B cell (primary cell): ENCODE results near the gene TMED7. TPM values are rescaled to one million over a fixed set of nuclear protein-coding genes. Genes with fewer than 3 reads are reported as not detected.

Experiments
- ATAC-seq: fragments of 200-7000 bp; cut with Tn5 transposase; one replicate; pipeline ENCODE4 v1.10.0; 2021; ENCODE audit warnings: low read depth, mild to moderate bottlenecking, moderate number of reproducible peaks, moderate library complexity
- CTCF ChIA-PET: fragments of 350-600 bp; sonication (Branson Sonifier 250); formaldehyde crosslinking; loops from one replicate; lab custom pipeline; 2021; ENCODE audit warnings: antibody characterized with exemption, inconsistent platforms; lab: Charles Lee
- POLR2A ChIA-PET: fragments of 350-600 bp; sonication (Branson Sonifier 250); formaldehyde crosslinking; loops from one replicate; lab custom pipeline; 2021; ENCODE audit warnings: antibody characterized with exemption; lab: Charles Lee
- DNase-seq: peaks from one replicate; pipeline ENCODE4 v3.0.0; 2013
- H2AFZ ChIP-seq: 2 replicates; pipeline ENCODE4 v1.6.1; 2012; ENCODE audit warnings: mild to moderate bottlenecking, low read depth, low read length; ENCODE audit not compliant: insufficient read depth, poor library complexity, severe bottlenecking
- H3K27ac ChIP-seq, 2 donors: 1 replicate in 1 of 2; 2 replicates in 1 of 2; pipeline ENCODE4 v1.5.1; 2012 to 2013; ENCODE audit warnings: low read length in 2 of 2, mild to moderate bottlenecking in 2 of 2, moderate library complexity in 1 of 2
- H3K27me3 ChIP-seq, 4 experiments: fragments of 200-600 bp in 1 of 4; sonication (generic) in 1 of 4; replicated peaks in 1 of 4; 1 replicate in 2 of 4; 2 replicates in 2 of 4; pipeline versions ENCODE4 v1.6.1 to v1.7.0; 2013 to 2016; ENCODE audit warnings: low read length in 3 of 4, mild to moderate bottlenecking in 2 of 4, mixed read lengths in 1 of 4, moderate library complexity in 1 of 4; ENCODE audit not compliant: insufficient read depth in 4 of 4, control insufficient read depth in 3 of 4; ENCODE audit errors: control extremely low read depth in 1 of 4
- H3K36me3 ChIP-seq, 2 experiments: replicated peaks in 1 of 2; 1 replicate in 1 of 2; 2 replicates in 1 of 2; pipeline versions ENCODE4 v1.6.1 to v1.7.1; 2013; ENCODE audit warnings: low read length in 1 of 2; ENCODE audit not compliant: insufficient read depth in 2 of 2, control insufficient read depth in 1 of 2; ENCODE audit errors: control extremely low read depth in 1 of 2, extremely low read depth in 1 of 2
- H3K4me1 ChIP-seq, 2 donors: fragments of 200-600 bp in 1 of 2; sonication (generic) in 1 of 2; 1 replicate in 1 of 2; 2 replicates in 1 of 2; pipeline versions ENCODE4 v1.5.1 to v1.6.1; 2013 to 2017; ENCODE audit warnings: low read length in 2 of 2; ENCODE audit not compliant: control insufficient read depth in 2 of 2, insufficient read depth in 2 of 2
- H3K4me2 ChIP-seq: replicated peaks from 2 replicates; pipeline ENCODE3; 2012; ENCODE audit warnings: mild to moderate bottlenecking, low read depth, low read length; ENCODE audit not compliant: poor library complexity, severe bottlenecking
- H3K4me3 ChIP-seq, 5 experiments: fragments of 200-600 bp in 1 of 5; sonication (generic) in 1 of 5; 1 replicate in 3 of 5; 2 replicates in 2 of 5; pipeline versions ENCODE4 v1.5.1 to v1.7.0; 2011 to 2016; ENCODE audit warnings: low read length in 4 of 5, mild to moderate bottlenecking in 4 of 5, low read depth in 2 of 5, control low read depth in 1 of 5, moderate library complexity in 1 of 5; ENCODE audit not compliant: insufficient read depth in 1 of 5; ENCODE audit errors: control extremely low read depth in 1 of 5, extremely low read depth in 1 of 5
- H3K79me2 ChIP-seq: fragments of 200-600 bp; sonication (generic); one replicate; pipeline ENCODE4 v1.6.0; 2016; ENCODE audit warnings: low read length; ENCODE audit not compliant: control insufficient read depth, insufficient read depth
- H3K9ac ChIP-seq: fragments of 200-600 bp; sonication (generic); 2 replicates; pipeline ENCODE4 v1.6.1; 2017; ENCODE audit warnings: mild to moderate bottlenecking, low read length, moderate library complexity
- H3K9me3 ChIP-seq, 3 donors: one replicate each; pipeline versions ENCODE4 v1.6.1 to v1.7.1; 2013; ENCODE audit warnings: low read length in 2 of 3; ENCODE audit not compliant: control insufficient read depth in 2 of 3, insufficient read depth in 1 of 3; ENCODE audit errors: control extremely low read depth in 1 of 3
- H4K20me1 ChIP-seq: 2 replicates; pipeline ENCODE4 v1.6.0; 2012; ENCODE audit warnings: mild to moderate bottlenecking, low read length; ENCODE audit not compliant: insufficient read depth, control insufficient read depth, poor library complexity, severe bottlenecking
- H3K27ac Mint-ChIP-seq: one replicate; pipeline ENCODE4 v1.8.0; 2021; ENCODE audit warnings: mixed read lengths
- H3K27me3 Mint-ChIP-seq: one replicate; pipeline ENCODE4 v1.8.0; 2021; ENCODE audit warnings: mixed read lengths
- H3K4me1 Mint-ChIP-seq: one replicate; pipeline ENCODE4 v1.8.0; 2021; ENCODE audit warnings: mixed read lengths
- H3K4me3 Mint-ChIP-seq: one replicate; pipeline ENCODE4 v1.8.0; 2021; ENCODE audit warnings: mixed read lengths
- H3K9me3 Mint-ChIP-seq: one replicate; pipeline ENCODE4 v1.8.0; 2022; ENCODE audit warnings: mixed read lengths; ENCODE audit not compliant: insufficient read depth
- EZH2 ChIP-seq: IDR thresholded peaks from 2 replicates; pipeline ENCODE4 v1.6.1; 2012; ENCODE audit warnings: borderline replicate concordance, low read depth, mild to moderate bottlenecking, moderate library complexity, low read length; ENCODE audit not compliant: insufficient read depth, poor library complexity, severe bottlenecking
- WGBS: methylation state at CpG from one replicate; pipeline ENCODE4 v1.1.5; 2013; ENCODE audit warnings: missing lambda C conversion rate; ENCODE audit not compliant: insufficient coverage; 5-methylcytosine and 5-hydroxymethylcytosine counted together
- intact Hi-C: fragments of 100-400 bp; cut with micrococcal nuclease; formaldehyde crosslinking; loops from one replicate; pipeline ENCODE4 v1.10.0; 2022
- polyA plus RNA-seq: library from polyadenylated mRNA; depleted of rRNA; stranded (reverse); fragments of >200 nt; gene quantifications from 2 replicates; pipeline ENCODE4 v1.2.3, GENCODE V29; 2012
- total RNA-seq, 2 donors: library from RNA; stranded (reverse); fragments of 120-200 nt in 1 of 2; gene quantifications; 1 replicate in 1 of 2; 2 replicates in 1 of 2; pipeline versions ENCODE4 v1.2.3 to v1.2.4, GENCODE V29; 2013 to 2022
- TF ChIP-seq, protein P1 (sequence below): fragments of 200-600 bp; IDR thresholded peaks from one replicate; pipeline ENCODE4 v1.8.0; 2022; ENCODE audit warnings: antibody characterized with exemption, mild to moderate bottlenecking

TMED7 gene
- total and polyA plus RNA-seq, 2 donors (not counting 1 experiment from before 2014, with no cell fraction given), result 17.3 to 40.4 TPM

DNA sequence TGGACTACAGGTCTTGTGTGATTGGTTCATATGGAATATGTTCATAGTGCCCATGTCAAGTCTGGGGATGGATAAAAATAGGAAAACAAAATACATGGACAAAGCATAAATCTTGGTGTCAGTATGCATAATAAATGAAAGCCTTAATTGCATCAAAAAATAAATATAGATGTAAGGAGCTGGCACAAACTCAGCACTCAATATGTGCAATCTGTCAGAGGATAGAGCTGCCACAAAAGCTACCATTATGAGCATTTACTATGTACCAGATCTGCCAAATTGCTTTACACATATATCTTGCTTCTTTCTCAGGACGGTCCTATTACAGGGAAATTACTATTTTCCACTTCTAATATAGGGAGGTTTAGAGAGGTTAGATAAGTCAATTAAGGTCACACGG is 18.2 kb upstream of the TMED7 start:
- Histone ChIP-seq H3K9ac (no peak overlapping the region), H3K4me3 (no peak overlapping the region), H3K79me2 (no peaks in the 10 kb centered on the region), H3K27me3 (peaks cover 0 to 22% (median 8%) of the 10 kb centered on the region in 4 experiments), H2AFZ (no peak overlapping the region), H4K20me1 (no peaks in the 10 kb centered on the region), H3K4me2 (no peak overlapping the region), H3K4me1 (no peaks in the 10 kb centered on the region), H3K36me3 (no peaks in the 10 kb centered on the region), H3K9me3 (no peaks in the 10 kb centered on the region), H3K27ac (no peak overlapping the region)
- intact Hi-C loops, result no loop called here
- Mint-ChIP-seq H3K4me3 (no peak overlapping the region), H3K27me3 (peaks cover 39% of the 10 kb centered on the region), H3K4me1 (no peaks in the 10 kb centered on the region), H3K27ac (no peak overlapping the region), H3K9me3 (no peaks in the 10 kb centered on the region)
- TF ChIP-seq, protein P1, sequence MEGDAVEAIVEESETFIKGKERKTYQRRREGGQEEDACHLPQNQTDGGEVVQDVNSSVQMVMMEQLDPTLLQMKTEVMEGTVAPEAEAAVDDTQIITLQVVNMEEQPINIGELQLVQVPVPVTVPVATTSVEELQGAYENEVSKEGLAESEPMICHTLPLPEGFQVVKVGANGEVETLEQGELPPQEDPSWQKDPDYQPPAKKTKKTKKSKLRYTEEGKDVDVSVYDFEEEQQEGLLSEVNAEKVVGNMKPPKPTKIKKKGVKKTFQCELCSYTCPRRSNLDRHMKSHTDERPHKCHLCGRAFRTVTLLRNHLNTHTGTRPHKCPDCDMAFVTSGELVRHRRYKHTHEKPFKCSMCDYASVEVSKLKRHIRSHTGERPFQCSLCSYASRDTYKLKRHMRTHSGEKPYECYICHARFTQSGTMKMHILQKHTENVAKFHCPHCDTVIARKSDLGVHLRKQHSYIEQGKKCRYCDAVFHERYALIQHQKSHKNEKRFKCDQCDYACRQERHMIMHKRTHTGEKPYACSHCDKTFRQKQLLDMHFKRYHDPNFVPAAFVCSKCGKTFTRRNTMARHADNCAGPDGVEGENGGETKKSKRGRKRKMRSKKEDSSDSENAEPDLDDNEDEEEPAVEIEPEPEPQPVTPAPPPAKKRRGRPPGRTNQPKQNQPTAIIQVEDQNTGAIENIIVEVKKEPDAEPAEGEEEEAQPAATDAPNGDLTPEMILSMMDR, result no peak
- TF ChIP-seq EZH2, result no peak
- CTCF ChIA-PET, result interaction anchor here (1.4 kb wide), 1 partner anchor 9 kb away, joined by 7 read pairs; no protein-coding TSS in a partner anchor
- DNase-seq (no peak), ATAC-seq (no peak)
- WGBS, result no CpG with 5 or more reads among the region's 2 CpGs
- POLR2A ChIA-PET, result no interaction called here

DNA sequence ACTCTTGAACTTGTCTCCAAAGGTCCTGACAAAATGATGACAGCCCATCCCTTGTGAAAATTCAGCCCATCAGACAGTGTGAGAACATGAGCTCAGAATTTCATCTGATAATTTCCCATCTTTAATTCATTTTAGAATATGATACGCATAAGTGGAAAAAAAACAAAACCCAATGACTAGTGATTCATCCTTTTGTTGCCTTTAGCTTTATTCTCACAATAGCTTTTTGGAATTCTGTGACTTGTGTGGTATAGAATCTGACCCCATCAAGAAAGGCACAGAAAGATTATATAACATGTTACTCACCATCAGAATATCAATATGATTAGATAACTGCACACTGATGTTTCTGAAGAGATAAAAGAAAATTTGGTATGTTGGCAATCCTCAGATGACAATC is 16.1 kb upstream of the TMED7 start:
- H3K4me3 ChIP-seq, result no peak overlapping the region
- no peaks in the 10 kb centered on the region for H3K4me1 ChIP-seq
- CTCF ChIA-PET, result interaction anchor here (1.0 to 1.5 kb wide), 3 partner anchors 10 to 426 kb away, joined by 3 to 6 read pairs (median 5); no protein-coding TSS in a partner anchor
- H3K27me3 ChIP-seq, result peaks cover 0 to 22% (median 8%) of the 10 kb centered on the region in 4 experiments
- no peaks in the 10 kb centered on the region for H3K36me3 ChIP-seq
- DNase-seq (no peak), ATAC-seq (no peak)
- Mint-ChIP-seq H3K27me3 (peaks cover 37% of the 10 kb centered on the region), H3K27ac (no peak overlapping the region), H3K9me3 (no peaks in the 10 kb centered on the region), H3K4me1 (no peaks in the 10 kb centered on the region), H3K4me3 (no peak overlapping the region)
- no CpG with 5 or more reads among the region's 1 CpG for WGBS
- TF ChIP-seq, protein P1, result no peak
- no peak for TF ChIP-seq EZH2
- no peaks in the 10 kb centered on the region for H3K79me2 ChIP-seq
- H4K20me1 ChIP-seq, result no peaks in the 10 kb centered on the region
- no peak overlapping the region for H3K27ac ChIP-seq
- no peak overlapping the region for H3K4me2 ChIP-seq
- intact Hi-C loops, result no loop called here
- no peaks in the 10 kb centered on the region for H3K9me3 ChIP-seq
- no peak overlapping the region for H3K9ac ChIP-seq
- POLR2A ChIA-PET, result no interaction called here
- H2AFZ ChIP-seq, result no peak overlapping the region
